ENCODE results near the gene CRYM. TPM values are rescaled to one million over a fixed set of nuclear protein-coding genes. Genes with fewer than 3 reads are reported as not detected.

CRYM gene
- total and polyA plus RNA-seq, 4 donors = 2.3 to 7.8 (median 7.0) TPM

- Histone ChIP-seq H3K27ac (ENCODE audit: low read depth in 1 of 2, low read length in 2 of 2) (no peak overlapping the region), H3K27me3 (ENCODE audit: control insufficient read depth in 4 of 4, insufficient read depth in 4 of 4, low read length in 3 of 4) (no peaks in the 10 kb centered on the region), H3K4me3 (ENCODE audit: low read depth in 1 of 3, low read length in 3 of 3) (no peak overlapping the region), H3K36me3 (ENCODE audit: control insufficient read depth in 4 of 4, insufficient read depth in 3 of 4, low read depth in 1 of 4, low read length in 3 of 4) (no peaks in the 10 kb centered on the region), H3K9me3 (ENCODE audit: control insufficient read depth in 4 of 4, low read length in 3 of 4) (no peaks in the 10 kb centered on the region), H3K4me1 (ENCODE audit: control insufficient read depth in 4 of 4, insufficient read depth in 4 of 4, low read length in 3 of 4) (peaks cover 0 to 6% (median 0%) of the 10 kb centered on the region in 4 donors), H3K9ac (ENCODE audit: low read depth in 1 of 2, low read length in 2 of 2) (no peak overlapping the region)
- TF ChIP-seq JUND (IDR thresholded peaks at IDR 0.05) (no peak), FOXA2 (IDR thresholded peaks at IDR 0.05) (no peak), GABPA (IDR thresholded peaks at IDR 0.05 in 1 of 2, conservative IDR thresholded peaks at IDR 0.05 in 1 of 2) (no peak), ZBTB33 (IDR thresholded peaks at IDR 0.05) (no peak), NR2F2 (IDR thresholded peaks at IDR 0.05) (no peak), TAF1 (conservative IDR thresholded peaks at IDR 0.05) (no peak), RAD21 (IDR thresholded peaks at IDR 0.05) (no peak), CTCF (IDR thresholded peaks at IDR 0.05; ENCODE audit: low read depth, low read length, missing input control) (no peak), ATF3 (IDR thresholded peaks at IDR 0.05) (no peak), SP1 (IDR thresholded peaks at IDR 0.05) (no peak), FOXA1 (IDR thresholded peaks at IDR 0.05) (no peak), RXRA (IDR thresholded peaks at IDR 0.05) (no peak)
- no peak for DNase-seq (ENCODE audit: low spot score)
- 97% methylated on average over 3 of the region's 3 CpGs for WGBS
Observed at GRCh38 chr16:21327046-21327445, 49.0 kb upstream of the CRYM start.

GRCh38 chr16:21326459-21326858 is 48.4 kb upstream of the CRYM start:
- no peaks in the 10 kb centered on the region for H3K9me3 ChIP-seq (ENCODE audit: control insufficient read depth in 4 of 4, low read length in 3 of 4)
- H3K9ac ChIP-seq (ENCODE audit: low read depth in 1 of 2, low read length in 2 of 2) = no peak overlapping the region
- WGBS = 77% methylated on average over 2 of the region's 2 CpGs
- DNase-seq (ENCODE audit: low spot score) = no peak
- H3K36me3 ChIP-seq (ENCODE audit: control insufficient read depth in 4 of 4, insufficient read depth in 3 of 4, low read depth in 1 of 4, low read length in 3 of 4) = no peaks in the 10 kb centered on the region
- peaks cover 0 to 6% (median 0%) of the 10 kb centered on the region in 4 donors for H3K4me1 ChIP-seq (ENCODE audit: control insufficient read depth in 4 of 4, insufficient read depth in 4 of 4, low read length in 3 of 4)
- TF ChIP-seq REST (IDR thresholded peaks at IDR 0.05) (no peak), RXRA (IDR thresholded peaks at IDR 0.05) (no peak), SP1 (IDR thresholded peaks at IDR 0.05) (no peak), FOXA2 (IDR thresholded peaks at IDR 0.05) (no peak), MAX (IDR thresholded peaks at IDR 0.05) (no peak), YY1 (IDR thresholded peaks at IDR 0.05) (no peak), CTCF (IDR thresholded peaks at IDR 0.05; ENCODE audit: low read depth, low read length, missing input control) (no peak), FOXA1 (IDR thresholded peaks at IDR 0.05) (no peak), JUND (IDR thresholded peaks at IDR 0.05) (no peak), HNF4G (IDR thresholded peaks at IDR 0.05) (no peak), GABPA (IDR thresholded peaks at IDR 0.05 in 1 of 2, conservative IDR thresholded peaks at IDR 0.05 in 1 of 2) (no peak), ZBTB33 (IDR thresholded peaks at IDR 0.05) (no peak), TAF1 (conservative IDR thresholded peaks at IDR 0.05) (no peak), RAD21 (IDR thresholded peaks at IDR 0.05) (no peak), NR2F2 (IDR thresholded peaks at IDR 0.05) (no peak), EGR1 (IDR thresholded peaks at IDR 0.05; ENCODE audit: low read depth in 2 of 2) (no peak), ATF3 (IDR thresholded peaks at IDR 0.05) (no peak), HNF4A (conservative IDR thresholded peaks at IDR 0.05) (no peak)
- no peak overlapping the region for H3K27ac ChIP-seq (ENCODE audit: low read depth in 1 of 2, low read length in 2 of 2)
- no peaks in the 10 kb centered on the region for H3K27me3 ChIP-seq (ENCODE audit: control insufficient read depth in 4 of 4, insufficient read depth in 4 of 4, low read length in 3 of 4)
- no peak overlapping the region for H3K4me3 ChIP-seq (ENCODE audit: low read depth in 1 of 3, low read length in 3 of 3)

All from liver (tissue), 9 donors.